DOHH2 (cell line): ENCODE data around the gene DHRS7B.

Source experiments
- H3F3A ChIP-seq: fragments of 200-600 bp; sonication (generic), shearing (Covaris generic); 2 replicates; pipeline ENCODE4 v1.6.0; 2016; ENCODE audit warnings: antibody characterized with exemption, mild to moderate bottlenecking; ENCODE audit not compliant: control insufficient read depth, insufficient read depth
- H3K27ac ChIP-seq: fragments of 200-600 bp; sonication (generic); 2 replicates; pipeline ENCODE4 v1.5.1; 2014; ENCODE audit warnings: low read depth, mild to moderate bottlenecking, low read length, moderate library complexity
- H3K27me3 ChIP-seq: fragments of 200-600 bp; sonication (generic); 2 replicates; pipeline ENCODE4 v1.6.1; 2014; ENCODE audit warnings: mild to moderate bottlenecking, low read length, mixed read lengths; ENCODE audit not compliant: control insufficient read depth
- H3K36me3 ChIP-seq: fragments of 200-600 bp; sonication (generic); 2 replicates; pipeline ENCODE4 v1.6.1; 2014; ENCODE audit warnings: mild to moderate bottlenecking, low read length, moderate library complexity, mixed read lengths; ENCODE audit not compliant: control insufficient read depth
- H3K4me1 ChIP-seq: fragments of 200-600 bp; sonication (generic); 2 replicates; pipeline ENCODE4 v1.6.1; 2014; ENCODE audit warnings: mild to moderate bottlenecking, low read length, mixed read lengths; ENCODE audit not compliant: control insufficient read depth
- H3K4me2 ChIP-seq: fragments of 200-600 bp; sonication (generic); 2 replicates; pipeline ENCODE4 v1.6.0; 2014; ENCODE audit warnings: mild to moderate bottlenecking, low read length, moderate library complexity
- H3K4me3 ChIP-seq: fragments of 200-600 bp; sonication (generic); 2 replicates; pipeline ENCODE4 v1.5.1; 2014; ENCODE audit warnings: mild to moderate bottlenecking, low read length, mixed read lengths
- H3K79me2 ChIP-seq: fragments of 200-600 bp; sonication (generic); 2 replicates; pipeline ENCODE4 v1.6.1; 2014; ENCODE audit warnings: mild to moderate bottlenecking, low read length, mixed read lengths; ENCODE audit not compliant: control insufficient read depth
- H3K9me2 ChIP-seq: fragments of 200-600 bp; sonication (generic); replicated peaks from 2 replicates; pipeline ENCODE4 v1.6.1; 2014; ENCODE audit warnings: mild to moderate bottlenecking, low read length, mixed read lengths; ENCODE audit not compliant: control insufficient read depth
- H3K9me3 ChIP-seq: fragments of 200-600 bp; sonication (generic); 2 replicates; pipeline ENCODE4 v1.6.1; 2014; ENCODE audit warnings: antibody characterized with exemption, low read length, mixed read lengths; ENCODE audit not compliant: control insufficient read depth, insufficient read depth
- H4K20me1 ChIP-seq: fragments of 200-600 bp; sonication (generic); 2 replicates; pipeline ENCODE4 v1.6.0; 2014; ENCODE audit warnings: low read depth, mild to moderate bottlenecking, antibody characterized with exemption, low read length, moderate library complexity; ENCODE audit not compliant: control insufficient read depth, insufficient read depth
- EZH2phosphoT487 ChIP-seq: fragments of 200-600 bp; sonication (generic); IDR thresholded peaks from 2 replicates; pipeline ENCODE4 v1.6.1; 2017; ENCODE audit warnings: borderline replicate concordance, mild to moderate bottlenecking, antibody characterized with exemption, low read length, moderate library complexity, mixed read lengths
- TF ChIP-seq, protein P1 (sequence below): fragments of 200-600 bp; sonication (generic); IDR thresholded peaks from one replicate; pipeline ENCODE4 v1.5.1; 2014; ENCODE audit warnings: antibody characterized with exemption, mild to moderate bottlenecking, low read depth, low read length; ENCODE audit not compliant: poor library complexity, severe bottlenecking

Gene DHRS7B

DNA sequence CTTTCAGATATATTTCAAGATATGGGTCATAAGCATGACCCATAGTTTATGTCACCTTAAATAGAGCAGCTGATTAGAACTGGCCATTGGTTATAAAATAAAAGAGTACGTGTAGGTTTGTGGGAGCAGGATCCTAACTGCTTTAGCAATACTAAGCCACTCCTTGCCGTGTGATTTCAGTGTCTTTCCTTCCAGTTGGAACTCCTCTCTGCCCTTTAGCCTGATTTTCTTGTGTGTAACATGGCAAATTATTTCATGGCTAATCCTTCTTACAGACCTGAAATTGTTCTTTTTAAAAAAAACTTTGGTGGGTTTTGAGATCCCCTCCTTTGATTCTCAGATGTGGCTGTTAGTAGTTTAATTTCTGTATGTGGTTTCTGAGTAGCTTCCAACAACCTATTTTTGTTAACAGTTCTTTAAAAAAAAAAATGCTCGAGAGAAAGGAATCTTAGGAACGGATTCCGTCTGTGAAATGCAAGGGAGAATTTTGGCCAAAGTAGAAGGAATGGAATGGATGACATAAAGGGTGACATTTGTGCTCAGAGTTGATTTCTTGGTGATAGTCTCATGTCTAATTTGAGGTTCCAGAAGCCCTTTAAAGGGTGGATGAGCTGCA lies 39.9 kb downstream of the DHRS7B start:
- H3F3A ChIP-seq, result no peaks in the 10 kb centered on the region
- no peak overlapping the region for H3K4me3 ChIP-seq
- no peaks in the 10 kb centered on the region for H3K4me1 ChIP-seq
- H3K27me3 ChIP-seq, result no peaks in the 10 kb centered on the region
- H3K79me2 ChIP-seq, result no peaks in the 10 kb centered on the region
- no peak overlapping the region for H3K27ac ChIP-seq
- TF ChIP-seq EZH2phosphoT487, result no peak
- TF ChIP-seq, protein P1, sequence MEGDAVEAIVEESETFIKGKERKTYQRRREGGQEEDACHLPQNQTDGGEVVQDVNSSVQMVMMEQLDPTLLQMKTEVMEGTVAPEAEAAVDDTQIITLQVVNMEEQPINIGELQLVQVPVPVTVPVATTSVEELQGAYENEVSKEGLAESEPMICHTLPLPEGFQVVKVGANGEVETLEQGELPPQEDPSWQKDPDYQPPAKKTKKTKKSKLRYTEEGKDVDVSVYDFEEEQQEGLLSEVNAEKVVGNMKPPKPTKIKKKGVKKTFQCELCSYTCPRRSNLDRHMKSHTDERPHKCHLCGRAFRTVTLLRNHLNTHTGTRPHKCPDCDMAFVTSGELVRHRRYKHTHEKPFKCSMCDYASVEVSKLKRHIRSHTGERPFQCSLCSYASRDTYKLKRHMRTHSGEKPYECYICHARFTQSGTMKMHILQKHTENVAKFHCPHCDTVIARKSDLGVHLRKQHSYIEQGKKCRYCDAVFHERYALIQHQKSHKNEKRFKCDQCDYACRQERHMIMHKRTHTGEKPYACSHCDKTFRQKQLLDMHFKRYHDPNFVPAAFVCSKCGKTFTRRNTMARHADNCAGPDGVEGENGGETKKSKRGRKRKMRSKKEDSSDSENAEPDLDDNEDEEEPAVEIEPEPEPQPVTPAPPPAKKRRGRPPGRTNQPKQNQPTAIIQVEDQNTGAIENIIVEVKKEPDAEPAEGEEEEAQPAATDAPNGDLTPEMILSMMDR, result no peak
- H4K20me1 ChIP-seq, result no peaks in the 10 kb centered on the region
- H3K4me2 ChIP-seq, result no peak overlapping the region
- no peaks in the 10 kb centered on the region for H3K9me2 ChIP-seq
- H3K9me3 ChIP-seq, result no peaks in the 10 kb centered on the region
- no peaks in the 10 kb centered on the region for H3K36me3 ChIP-seq

DNA sequence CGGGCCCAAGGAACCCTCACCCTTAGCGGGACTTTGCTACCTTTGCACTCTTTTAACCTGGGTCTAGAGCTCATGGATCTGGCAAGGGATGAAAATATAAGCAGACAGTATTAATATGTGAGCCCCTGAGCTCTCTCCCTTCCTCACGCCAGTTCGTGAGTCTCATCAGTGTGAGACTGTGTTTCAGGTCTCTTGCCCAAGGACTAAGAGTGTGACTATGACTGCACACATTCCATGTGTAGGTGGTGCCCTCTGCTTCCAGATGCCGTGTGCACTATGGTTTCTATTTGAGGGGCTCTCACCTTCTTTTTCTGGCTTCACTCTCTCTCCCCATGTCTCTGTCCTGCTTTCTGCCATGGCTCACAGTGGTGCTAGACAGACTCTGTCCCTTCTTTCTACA lies 40.5 kb downstream of the DHRS7B start:
- Histone ChIP-seq H3K36me3 (no peaks in the 10 kb centered on the region), H3K9me2 (no peaks in the 10 kb centered on the region), H3K4me1 (no peaks in the 10 kb centered on the region), H3K79me2 (no peaks in the 10 kb centered on the region), H3K4me3 (no peak overlapping the region), H3F3A (no peaks in the 10 kb centered on the region), H4K20me1 (no peaks in the 10 kb centered on the region), H3K27ac (no peak overlapping the region), H3K9me3 (no peaks in the 10 kb centered on the region), H3K27me3 (no peaks in the 10 kb centered on the region), H3K4me2 (no peak overlapping the region)
- TF ChIP-seq EZH2phosphoT487, result no peak
- TF ChIP-seq, protein P1, result no peak

DNA sequence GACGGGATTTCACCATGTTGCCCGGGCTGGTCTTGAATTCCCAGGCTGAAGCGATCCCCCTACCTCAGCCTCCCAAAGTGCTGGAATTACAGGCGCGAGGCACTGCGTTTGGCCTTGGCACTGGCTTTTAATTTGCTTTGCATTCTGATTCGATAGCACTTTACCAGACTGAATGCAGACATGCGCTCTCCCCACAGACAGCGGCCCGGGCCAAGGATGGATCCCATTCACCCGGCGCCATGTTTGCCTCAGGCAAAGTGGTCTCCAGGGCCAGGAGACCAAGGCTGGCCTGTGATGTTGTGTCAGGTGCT lies 41.7 kb downstream of the DHRS7B start:
- Histone ChIP-seq H3K27ac (no peak overlapping the region), H3K79me2 (no peaks in the 10 kb centered on the region), H3K9me3 (no peaks in the 10 kb centered on the region), H3K4me1 (no peaks in the 10 kb centered on the region), H3K9me2 (no peaks in the 10 kb centered on the region), H3K4me3 (no peak overlapping the region), H4K20me1 (no peaks in the 10 kb centered on the region), H3K36me3 (no peaks in the 10 kb centered on the region), H3K4me2 (no peak overlapping the region), H3F3A (no peaks in the 10 kb centered on the region), H3K27me3 (no peaks in the 10 kb centered on the region)
- TF ChIP-seq, protein P1, result no peak
- TF ChIP-seq EZH2phosphoT487, result no peak
